Stomach (tissue), 9 donors: ENCODE data around the gene HOXB6. TPM values are rescaled to one million over a fixed set of nuclear protein-coding genes. Genes with fewer than 3 reads are reported as not detected.

ENCODE experiments used
- DNase-seq, 2 donors: peaks; one replicate each; pipeline versions ENCODE4 v3.0.0 to v3.0.0-alpha.2; 2013 to 2019
- H3K27ac ChIP-seq, 5 donors: fragments of 200-600 bp in 4 of 5; sonication (generic) in 4 of 5; one replicate each; pipeline ENCODE4 v1.5.1; 2013 to 2019; ENCODE audit warnings: mild to moderate bottlenecking in 1 of 5, moderate library complexity in 1 of 5
- H3K27me3 ChIP-seq, 3 donors: fragments of 200-600 bp; sonication (generic); one replicate each; pipeline ENCODE4 v1.5.1; 2017 to 2019; ENCODE audit warnings: mixed run types in 1 of 3
- H3K36me3 ChIP-seq, 4 donors: fragments of 200-600 bp; sonication (generic); 1 replicate in 3 of 4; 2 replicates in 1 of 4; pipeline ENCODE4 v1.5.1; 2016 to 2019
- H3K4me1 ChIP-seq, 4 donors: fragments of 200-600 bp; sonication (generic); one replicate each; pipeline ENCODE4 v1.5.1; 2016 to 2019
- H3K4me3 ChIP-seq, 4 donors: fragments of 200-600 bp; sonication (generic) in 3 of 4; one replicate each; pipeline ENCODE4 v1.5.1; 2016 to 2019; ENCODE audit warnings: mild to moderate bottlenecking in 1 of 4
- H3K9me3 ChIP-seq, 4 donors: fragments of 200-600 bp; sonication (generic); one replicate each; pipeline ENCODE4 v1.5.1; 2016 to 2019
- CTCF ChIP-seq, 7 experiments: fragments of 450-650 bp in 4 of 7; fragments of 200-600 bp in 3 of 7; sonication (generic) in 3 of 7; IDR thresholded peaks; one replicate each; pipeline ENCODE4 v1.5.1; 2016 to 2019; ENCODE audit warnings: antibody characterized with exemption in 7 of 7, control low read depth in 2 of 7, mild to moderate bottlenecking in 1 of 7
- EP300 ChIP-seq: sonication (generic); formaldehyde crosslinking; IDR thresholded peaks from one replicate; pipeline ENCODE4 v1.6.1; 2017; ENCODE audit warnings: antibody characterized with exemption
- POLR2A ChIP-seq, 4 donors: fragments of 450-650 bp; IDR thresholded peaks; one replicate each; pipeline ENCODE4 v1.6.1; 2016; ENCODE audit warnings: antibody characterized with exemption in 4 of 4, control low read depth in 2 of 4, mild to moderate bottlenecking in 1 of 4, moderate library complexity in 1 of 4
- POLR2AphosphoS5 ChIP-seq, 3 donors: sonication (generic); formaldehyde crosslinking; IDR thresholded peaks; one replicate each; pipeline ENCODE4 v1.6.1; 2016; ENCODE audit warnings: antibody characterized with exemption in 3 of 3
- WGBS, 5 donors: extraction: QIAGEN DNeasy Blood & Tissue Kit in 3 of 5; methylation state at CpG; one replicate each; pipeline versions ENCODE4 v1.1.5 to v1.1.7; 2013 to 2018; 5-methylcytosine and 5-hydroxymethylcytosine counted together
- intact Hi-C: fragments of 100-400 bp; cut with DNase I; formaldehyde crosslinking; loops from one replicate; pipeline ENCODE4 v1.15.1; 2023; ENCODE audit warnings: low total_unique reads
- polyA plus RNA-seq, 3 donors: library from polyadenylated mRNA; stranded (reverse); fragments of 200-250 nt; gene quantifications; one replicate each; pipeline ENCODE4 v1.2.3, GENCODE V29; 2013
- total RNA-seq, 5 donors: library from RNA; depleted of rRNA; stranded (reverse); fragments of >200 nt; gene quantifications; one replicate each; pipeline versions ENCODE4 v1.1.0 to v1.2.3, GENCODE V29; 2014 to 2016
- donor health status: healthy with polysubstance abuse.
- donor health status: Bipolar disorder and iron deficiency.
- donor health status: healthy.

Gene HOXB6
- total and polyA plus RNA-seq, 8 donors = 4.2 to 150 (median 10.9) TPM

GRCh38 chr17:48601539-48602425 is 3.0 kb downstream of the HOXB6 start:
- H3K9me3 ChIP-seq = peaks cover 0 to 3% (median 0%) of the 10 kb centered on the region in 4 donors
- 19 to 47% (median 24%) methylated on average over 26 to 35 of the region's 35 CpGs for WGBS, 5 donors
- peak overlapping the region; percentile 25 to 49 (median 43) for H3K4me3 ChIP-seq
- TF ChIP-seq POLR2A (IDR thresholded peaks at IDR 0.05) = no peak
- no peak for TF ChIP-seq CTCF (IDR thresholded peaks at IDR 0.05)
- TF ChIP-seq EP300 = no peak
- no peak for TF ChIP-seq POLR2AphosphoS5 (IDR thresholded peaks at IDR 0.05)
- intact Hi-C loops = no loop called here
- no peaks in the 10 kb centered on the region for H3K36me3 ChIP-seq
- peak in 1 of 2 donors; percentile 55 for DNase-seq
- peak overlapping the region in 2 of 5 donors; percentile 81 to 95 for H3K27ac ChIP-seq
- H3K27me3 ChIP-seq = peaks cover 0 to 100% (median 99%) of the 10 kb centered on the region in 3 donors
- H3K4me1 ChIP-seq = peaks cover 0 to 62% (median 42%) of the 10 kb centered on the region in 4 donors

GRCh38 chr17:48601207-48601538 is 3.6 kb downstream of the HOXB6 start:
- H3K4me3 ChIP-seq = peak overlapping the region in 2 of 4 donors; percentile 47 to 49
- H3K9me3 ChIP-seq = peaks cover 0 to 3% (median 0%) of the 10 kb centered on the region in 4 donors
- no peak for DNase-seq
- peak overlapping the region in 2 of 5 donors; percentile 81 to 95 for H3K27ac ChIP-seq
- H3K4me1 ChIP-seq = peaks cover 0 to 68% (median 47%) of the 10 kb centered on the region in 4 donors
- H3K27me3 ChIP-seq = peaks cover 0 to 100% (median 99%) of the 10 kb centered on the region in 3 donors
- no peaks in the 10 kb centered on the region for H3K36me3 ChIP-seq
- intact Hi-C loops = no loop called here
- 33 to 57% (median 40%) methylated on average over 4 of the region's 4 CpGs for WGBS, 5 donors
- TF ChIP-seq POLR2A (IDR thresholded peaks at IDR 0.05) = no peak
- TF ChIP-seq EP300 = no peak
- no peak for TF ChIP-seq CTCF (IDR thresholded peaks at IDR 0.05)
- no peak for TF ChIP-seq POLR2AphosphoS5 (IDR thresholded peaks at IDR 0.05)

- Histone ChIP-seq H3K4me1 (peaks cover 0 to 75% (median 53%) of the 10 kb centered on the region in 4 donors), H3K27ac (peak overlapping the region in 2 of 5 donors; percentile 81 to 95), H3K9me3 (no peaks in the 10 kb centered on the region), H3K4me3 (no peak overlapping the region), H3K27me3 (peaks cover 0 to 100% (median 99%) of the 10 kb centered on the region in 3 donors), H3K36me3 (no peaks in the 10 kb centered on the region)
- intact Hi-C loops = no loop called here
- DNase-seq = no peak
- TF ChIP-seq EP300 = no peak
- TF ChIP-seq POLR2AphosphoS5 (IDR thresholded peaks at IDR 0.05) = no peak
- no peak for TF ChIP-seq CTCF (IDR thresholded peaks at IDR 0.05)
- TF ChIP-seq POLR2A (IDR thresholded peaks at IDR 0.05) = no peak
- 33 to 63% (median 44%) methylated on average over 14 to 17 of the region's 17 CpGs for WGBS, 5 donors
Measured at GRCh38 chr17:48600244-48601098, 4.3 kb downstream of the HOXB6 start.

- 37 to 65% (median 51%) methylated on average over 5 of the region's 5 CpGs for WGBS, 5 donors
- H3K27ac ChIP-seq = peak overlapping the region in 3 of 5 donors; percentile 14 to 95 (median 93)
- H3K27me3 ChIP-seq = peaks cover 0 to 100% (median 99%) of the 10 kb centered on the region in 3 donors
- TF ChIP-seq POLR2AphosphoS5 (IDR thresholded peaks at IDR 0.05) (no peak), CTCF (IDR thresholded peaks at IDR 0.05) (no peak), POLR2A (IDR thresholded peaks at IDR 0.05) (no peak), EP300 (no peak)
- intact Hi-C loops = no loop called here
- no peak for DNase-seq
- H3K9me3 ChIP-seq = no peaks in the 10 kb centered on the region
- H3K36me3 ChIP-seq = no peaks in the 10 kb centered on the region
- peaks cover 6 to 86% (median 64%) of the 10 kb centered on the region in 4 donors for H3K4me1 ChIP-seq
- no peak overlapping the region for H3K4me3 ChIP-seq
Measured at GRCh38 chr17:48599354-48599753, 5.4 kb downstream of the HOXB6 start.
